Mesenchymal stem cell (in vitro differentiated cells and primary cell): ENCODE results near the gene ITFG1.

Source experiments
- DNase-seq: peaks from one replicate; pipeline ENCODE4 v3.0.0-alpha.2; 2013
- H2AFZ ChIP-seq: one replicate; pipeline ENCODE4 v1.6.1; 2013; ENCODE audit warnings: low read depth, mild to moderate bottlenecking, control low read depth, inconsistent platforms, low read length, moderate library complexity
- H2AK5ac ChIP-seq: 2 replicates; pipeline ENCODE4 v1.6.1; 2013; ENCODE audit warnings: low read length, moderate library complexity, mild to moderate bottlenecking, inconsistent platforms; ENCODE audit not compliant: severe bottlenecking
- H2BK120ac ChIP-seq: one replicate; pipeline ENCODE4 v1.6.1; 2013; ENCODE audit warnings: low read depth, mild to moderate bottlenecking, inconsistent platforms, low read length, moderate library complexity
- H2BK12ac ChIP-seq, 2 experiments: one replicate each; pipeline ENCODE4 v1.6.1; 2013; ENCODE audit warnings: inconsistent platforms in 2 of 2, low read length in 2 of 2, mild to moderate bottlenecking in 2 of 2, moderate library complexity in 2 of 2, control low read depth in 1 of 2
- H2BK15ac ChIP-seq: one replicate; pipeline ENCODE4 v1.6.1; 2013; ENCODE audit warnings: mild to moderate bottlenecking, low read depth, inconsistent platforms; ENCODE audit not compliant: poor library complexity, severe bottlenecking
- H2BK5ac ChIP-seq: 2 replicates; pipeline ENCODE4 v1.6.1; 2013; ENCODE audit warnings: low read depth, mild to moderate bottlenecking, low read length, control low read depth, inconsistent platforms; ENCODE audit not compliant: poor library complexity, severe bottlenecking
- H3K14ac ChIP-seq, 2 experiments: one replicate each; pipeline ENCODE4 v1.6.1; 2013; ENCODE audit warnings: inconsistent platforms in 2 of 2, low read length in 2 of 2, control low read depth in 1 of 2, mild to moderate bottlenecking in 1 of 2, moderate library complexity in 1 of 2
- H3K18ac ChIP-seq, 2 experiments: one replicate each; pipeline ENCODE4 v1.6.1; 2013; ENCODE audit warnings: inconsistent platforms in 2 of 2, low read length in 2 of 2, control low read depth in 1 of 2, low read depth in 1 of 2, mild to moderate bottlenecking in 1 of 2
- H3K23ac ChIP-seq, 2 experiments: one replicate each; pipeline ENCODE4 v1.6.1; 2013; ENCODE audit warnings: inconsistent platforms in 2 of 2, low read length in 2 of 2, mild to moderate bottlenecking in 2 of 2, moderate library complexity in 2 of 2, control low read depth in 1 of 2
- H3K27ac ChIP-seq: 2 replicates; pipeline ENCODE4 v1.5.1; 2013; ENCODE audit warnings: mild to moderate bottlenecking, moderate library complexity, low read length, control low read depth, inconsistent platforms; ENCODE audit not compliant: poor library complexity, severe bottlenecking
- H3K27me3 ChIP-seq, 2 experiments: 2 replicates each; pipeline versions ENCODE4 v1.6.1 to v1.7.0; 2013; ENCODE audit warnings: low read length in 2 of 2, mild to moderate bottlenecking in 2 of 2, moderate library complexity in 2 of 2, control low read depth in 1 of 2, inconsistent platforms in 1 of 2; ENCODE audit not compliant: control insufficient read depth in 1 of 2, insufficient read depth in 1 of 2
- H3K36me3 ChIP-seq, 2 experiments: 2 replicates each; pipeline versions ENCODE4 v1.6.1 to v1.7.0; 2013; ENCODE audit warnings: low read length in 2 of 2, control low read depth in 1 of 2, inconsistent platforms in 1 of 2, low read depth in 1 of 2, mild to moderate bottlenecking in 1 of 2; ENCODE audit not compliant: insufficient read depth in 2 of 2, control insufficient read depth in 1 of 2
- H3K4ac ChIP-seq, 2 experiments: one replicate each; pipeline ENCODE4 v1.6.1; 2013; ENCODE audit warnings: inconsistent platforms in 2 of 2, low read length in 2 of 2, mild to moderate bottlenecking in 2 of 2, moderate library complexity in 2 of 2, control low read depth in 1 of 2, low read depth in 1 of 2
- H3K4me1 ChIP-seq: 2 replicates; pipeline ENCODE4 v1.6.1; 2013; ENCODE audit warnings: low read depth, low read length, control low read depth; ENCODE audit not compliant: control insufficient read depth, insufficient read depth
- H3K4me2 ChIP-seq: 2 replicates; pipeline ENCODE4 v1.6.1; 2013; ENCODE audit warnings: low read length, mild to moderate bottlenecking, inconsistent platforms; ENCODE audit not compliant: poor library complexity, severe bottlenecking
- H3K4me3 ChIP-seq, 2 experiments: 2 replicates each; pipeline versions ENCODE4 v1.5.1 to v1.7.0; 2013; ENCODE audit warnings: low read length in 2 of 2, mild to moderate bottlenecking in 2 of 2, control low read depth in 1 of 2, low read depth in 1 of 2; ENCODE audit not compliant: insufficient read depth in 1 of 2
- H3K79me1 ChIP-seq: replicated peaks from 2 replicates; pipeline ENCODE4 v1.6.1; 2013; ENCODE audit warnings: mild to moderate bottlenecking, control low read depth, low read length, inconsistent platforms; ENCODE audit not compliant: poor library complexity, severe bottlenecking
- H3K9ac ChIP-seq: 2 replicates; pipeline ENCODE4 v1.7.0; 2013; ENCODE audit warnings: mild to moderate bottlenecking, low read length, moderate library complexity
- H3K9me3 ChIP-seq: 2 replicates; pipeline ENCODE4 v1.7.0; 2013; ENCODE audit warnings: mild to moderate bottlenecking, low read length; ENCODE audit not compliant: control insufficient read depth
- H4K8ac ChIP-seq: one replicate; pipeline ENCODE4 v1.6.1; 2013; ENCODE audit warnings: inconsistent platforms, mild to moderate bottlenecking, low read length, moderate library complexity
- H4K91ac ChIP-seq: one replicate; pipeline ENCODE4 v1.6.1; 2013; ENCODE audit warnings: mild to moderate bottlenecking, low read length, inconsistent platforms
- WGBS: methylation state at CpG from one replicate; pipeline ENCODE4 v1.1.7; 2013; ENCODE audit warnings: mixed read lengths; 5-methylcytosine and 5-hydroxymethylcytosine counted together

The ITFG1 gene

GRCh38 chr16:47311738-47312505, 148.9 kb downstream of the ITFG1 start:
- no peak overlapping the region for H2AFZ ChIP-seq
- no peak overlapping the region for H3K27ac ChIP-seq
- no peak overlapping the region for H2BK5ac ChIP-seq
- no peak overlapping the region for H3K9ac ChIP-seq
- H2AK5ac ChIP-seq, result peak overlapping the region; percentile 16
- no peak overlapping the region for H2BK12ac ChIP-seq
- no peak overlapping the region for H3K4me2 ChIP-seq
- H3K79me1 ChIP-seq, result peaks cover 2% of the 10 kb centered on the region
- DNase-seq, result no peak
- H3K4me1 ChIP-seq, result no peaks in the 10 kb centered on the region
- no peak overlapping the region for H3K4me3 ChIP-seq
- H3K36me3 ChIP-seq, result peaks cover 0 to 23% of the 10 kb centered on the region in 2 experiments
- H3K14ac ChIP-seq, result no peak overlapping the region
- 84% methylated on average over 6 of the region's 8 CpGs for WGBS
- H2BK120ac ChIP-seq, result no peak overlapping the region
- H2BK15ac ChIP-seq, result no peak overlapping the region
- no peak overlapping the region for H3K4ac ChIP-seq
- no peak overlapping the region for H3K18ac ChIP-seq
- no peak overlapping the region for H4K91ac ChIP-seq
- H3K23ac ChIP-seq, result no peak overlapping the region
- peak overlapping the region; percentile 54 for H4K8ac ChIP-seq
- H3K9me3 ChIP-seq, result no peaks in the 10 kb centered on the region
- H3K27me3 ChIP-seq, result no peaks in the 10 kb centered on the region

GRCh38 chr16:47310792-47311211, 150.1 kb downstream of the ITFG1 start:
- no peak overlapping the region for H3K9ac ChIP-seq
- H3K14ac ChIP-seq, result no peak overlapping the region
- no peaks in the 10 kb centered on the region for H3K27me3 ChIP-seq
- H3K18ac ChIP-seq, result no peak overlapping the region
- H3K27ac ChIP-seq, result no peak overlapping the region
- no peak overlapping the region for H3K4me3 ChIP-seq
- H4K91ac ChIP-seq, result no peak overlapping the region
- H2AK5ac ChIP-seq, result no peak overlapping the region
- no peak overlapping the region for H4K8ac ChIP-seq
- no peak overlapping the region for H2BK15ac ChIP-seq
- no peak overlapping the region for H3K4me2 ChIP-seq
- H3K23ac ChIP-seq, result no peak overlapping the region
- no peak overlapping the region for H3K4ac ChIP-seq
- H2BK12ac ChIP-seq, result no peak overlapping the region
- H2BK120ac ChIP-seq, result no peak overlapping the region
- no CpG with 5 or more reads among the region's 1 CpG for WGBS
- no peaks in the 10 kb centered on the region for H3K9me3 ChIP-seq
- no peak for DNase-seq
- peaks cover 0 to 23% of the 10 kb centered on the region in 2 experiments for H3K36me3 ChIP-seq
- no peak overlapping the region for H2AFZ ChIP-seq
- H3K4me1 ChIP-seq, result no peaks in the 10 kb centered on the region
- H2BK5ac ChIP-seq, result no peak overlapping the region
- peaks cover 2% of the 10 kb centered on the region for H3K79me1 ChIP-seq

GRCh38 chr16:47309581-47310312, 151.1 kb downstream of the ITFG1 start:
- Histone ChIP-seq H3K4me3 (no peak overlapping the region), H2BK120ac (no peak overlapping the region), H3K4ac (no peak overlapping the region), H3K36me3 (peaks cover 0 to 23% of the 10 kb centered on the region in 2 experiments), H3K14ac (no peak overlapping the region), H3K18ac (no peak overlapping the region), H2BK5ac (no peak overlapping the region), H2AK5ac (no peak overlapping the region), H2AFZ (no peak overlapping the region), H2BK15ac (no peak overlapping the region), H3K23ac (no peak overlapping the region), H3K79me1 (peaks cover 2% of the 10 kb centered on the region), H3K9me3 (no peaks in the 10 kb centered on the region), H3K4me2 (no peak overlapping the region), H3K27ac (no peak overlapping the region), H3K27me3 (no peaks in the 10 kb centered on the region), H3K4me1 (no peaks in the 10 kb centered on the region), H4K91ac (no peak overlapping the region), H4K8ac (no peak overlapping the region), H3K9ac (no peak overlapping the region), H2BK12ac (no peak overlapping the region)
- peak; percentile 46 for DNase-seq
- WGBS, result 49% methylated on average over 3 of the region's 4 CpGs

GRCh38 chr16:47308601-47309000, 152.3 kb downstream of the ITFG1 start:
- H3K4ac ChIP-seq, result no peak overlapping the region
- H3K14ac ChIP-seq, result no peak overlapping the region
- H2AFZ ChIP-seq, result no peak overlapping the region
- no peak overlapping the region for H4K91ac ChIP-seq
- H2BK120ac ChIP-seq, result no peak overlapping the region
- H3K4me1 ChIP-seq, result no peaks in the 10 kb centered on the region
- H3K79me1 ChIP-seq, result peaks cover 2% of the 10 kb centered on the region
- no peak for DNase-seq
- H2BK5ac ChIP-seq, result no peak overlapping the region
- no peak overlapping the region for H3K4me2 ChIP-seq
- H2AK5ac ChIP-seq, result no peak overlapping the region
- H4K8ac ChIP-seq, result no peak overlapping the region
- WGBS, result 90% methylated on average over 2 of the region's 3 CpGs
- H3K4me3 ChIP-seq, result no peak overlapping the region
- H3K27me3 ChIP-seq, result no peaks in the 10 kb centered on the region
- peaks cover 0 to 23% of the 10 kb centered on the region in 2 experiments for H3K36me3 ChIP-seq
- H3K23ac ChIP-seq, result no peak overlapping the region
- H3K9ac ChIP-seq, result no peak overlapping the region
- no peak overlapping the region for H2BK12ac ChIP-seq
- H3K27ac ChIP-seq, result no peak overlapping the region
- H2BK15ac ChIP-seq, result no peak overlapping the region
- no peak overlapping the region for H3K18ac ChIP-seq
- no peaks in the 10 kb centered on the region for H3K9me3 ChIP-seq
